GM19238 (cell line): Measurements from ENCODE around the gene PTMA.
"Not testable (repeated sequence)": the region's sequence is repeated elsewhere in the genome, so short reads cannot be mapped to it uniquely, and the experiment has no call there.

Experiments
- DNase-seq: peaks from one replicate; pipeline ENCODE4 v3.0.0; 2011; ENCODE audit warnings: low spot score; ENCODE audit not compliant: insufficient read length

The PTMA gene

DNA sequence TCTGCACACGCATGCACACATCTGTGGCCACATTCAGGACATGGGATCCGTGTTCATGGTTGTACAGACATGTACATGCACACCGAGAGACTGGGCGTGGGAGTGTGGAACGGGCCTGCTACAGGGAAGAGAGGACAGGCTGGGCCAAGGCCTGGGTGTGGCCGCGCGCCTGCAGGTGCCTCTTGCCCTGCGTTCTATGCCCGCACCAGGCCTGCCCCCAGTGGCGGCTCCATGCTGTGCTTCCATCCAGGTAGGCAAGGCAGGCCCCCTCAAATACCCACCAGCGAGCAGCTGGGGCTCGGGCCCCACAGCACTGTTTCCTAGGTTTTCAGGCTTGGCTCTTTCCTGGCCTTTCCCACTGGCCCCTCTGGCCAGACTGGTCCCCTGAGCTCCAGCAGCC, 15.5 kb upstream of the PTMA start:
- DNase-seq, result no peak

DNA sequence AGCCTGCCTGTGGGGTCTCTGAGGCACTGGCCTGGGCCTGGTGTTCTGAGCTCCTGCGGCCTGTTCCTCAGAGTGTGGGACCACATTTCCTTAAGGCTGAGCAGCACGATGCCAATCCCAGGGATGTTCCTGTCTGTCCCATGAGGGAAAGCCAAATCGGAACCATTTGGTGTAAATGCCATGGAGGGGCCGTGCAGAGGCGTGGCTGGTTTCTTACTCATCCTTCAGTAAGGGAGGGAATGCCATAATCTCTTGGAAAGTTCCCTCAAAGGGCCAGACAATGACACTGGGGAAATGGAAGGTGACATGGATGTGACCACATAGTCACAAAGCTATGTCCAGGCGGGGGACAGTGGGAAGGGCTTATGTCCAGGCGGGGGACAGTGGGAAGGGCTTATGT, 14.4 kb upstream of the PTMA start:
- DNase-seq, result no peak

DNA sequence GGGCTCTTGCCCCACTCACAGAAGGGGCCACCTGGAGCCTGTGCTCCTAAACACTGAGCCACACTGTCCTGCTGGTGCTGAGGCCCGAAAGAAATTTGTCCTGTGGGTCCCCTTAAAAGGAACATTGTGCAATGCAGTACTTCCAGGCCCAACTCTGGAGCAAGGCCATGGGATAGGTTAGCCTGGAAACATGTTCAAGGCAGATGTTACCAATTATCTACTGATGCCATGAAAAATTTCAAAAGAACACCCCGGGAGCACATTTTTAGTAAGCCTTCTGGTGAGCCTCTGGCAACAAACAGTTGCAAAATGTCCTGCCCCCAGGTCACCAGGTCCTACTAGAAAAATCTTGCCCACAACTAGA, 12.3 kb upstream of the PTMA start:
- no peak for DNase-seq

DNA sequence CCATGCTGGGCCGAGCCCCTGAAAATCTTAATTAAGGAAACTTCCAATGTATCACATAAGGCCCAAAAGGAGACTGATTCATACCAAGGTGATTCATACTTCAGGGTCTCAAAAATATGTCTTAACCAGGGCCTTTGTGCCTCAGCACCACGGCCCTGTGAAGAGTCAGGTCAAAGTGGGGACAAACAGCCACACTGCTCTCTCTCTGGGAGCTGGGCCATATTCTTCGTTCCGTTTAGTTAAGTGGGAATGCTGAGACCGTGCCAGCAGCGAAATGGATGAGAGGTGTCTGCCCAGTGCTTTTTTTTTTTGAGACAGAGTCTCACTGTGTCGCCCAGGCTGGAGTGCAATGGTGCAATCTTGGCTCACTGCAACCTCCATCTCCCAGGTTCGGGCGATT, 9.3 kb upstream of the PTMA start:
- no peak for DNase-seq

DNA sequence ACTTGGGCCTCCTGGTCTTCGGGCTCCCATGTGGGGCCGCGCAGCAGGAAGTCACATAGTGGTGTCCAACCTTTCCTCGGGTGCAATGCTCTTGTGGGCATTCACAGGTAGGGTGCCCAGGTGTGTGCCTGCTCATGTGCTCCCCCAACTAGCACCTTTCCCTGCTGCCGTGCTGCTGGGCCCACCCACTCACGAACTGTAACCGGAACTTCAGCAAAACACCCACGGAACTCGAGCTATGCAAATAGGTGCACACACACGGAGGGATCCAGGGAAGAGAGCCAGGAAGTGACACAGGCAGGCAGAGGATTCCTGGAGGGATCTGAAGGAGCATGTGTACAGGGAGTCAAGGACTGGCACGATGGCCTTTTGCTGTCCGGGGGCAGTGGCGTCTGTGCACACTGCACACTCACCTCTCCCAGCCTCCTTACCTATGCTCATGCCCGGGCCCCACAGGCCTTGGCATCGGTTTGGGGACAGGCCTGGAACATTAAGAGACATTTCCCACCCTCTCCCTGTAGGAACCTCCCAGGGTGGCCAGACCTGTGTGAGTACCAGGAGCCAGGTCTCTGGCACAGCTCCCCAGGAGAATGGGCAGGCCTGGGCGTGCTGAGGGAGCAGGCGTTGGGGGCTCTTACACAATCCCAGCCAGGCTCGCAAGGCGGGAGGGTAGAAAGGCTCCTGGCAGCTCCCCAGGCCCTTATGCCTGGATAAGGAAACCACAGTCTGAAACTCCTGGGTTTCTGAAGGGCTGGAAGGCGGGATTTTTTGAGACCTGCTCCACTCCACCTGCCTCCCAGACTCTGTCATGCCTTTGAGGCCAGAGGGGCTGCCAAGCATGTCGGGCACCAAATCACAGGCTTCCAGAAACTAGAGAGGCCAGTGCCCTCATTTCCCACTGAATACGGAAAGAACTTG, 6.6 kb upstream of the PTMA start:
- DNase-seq, result no peak

DNA sequence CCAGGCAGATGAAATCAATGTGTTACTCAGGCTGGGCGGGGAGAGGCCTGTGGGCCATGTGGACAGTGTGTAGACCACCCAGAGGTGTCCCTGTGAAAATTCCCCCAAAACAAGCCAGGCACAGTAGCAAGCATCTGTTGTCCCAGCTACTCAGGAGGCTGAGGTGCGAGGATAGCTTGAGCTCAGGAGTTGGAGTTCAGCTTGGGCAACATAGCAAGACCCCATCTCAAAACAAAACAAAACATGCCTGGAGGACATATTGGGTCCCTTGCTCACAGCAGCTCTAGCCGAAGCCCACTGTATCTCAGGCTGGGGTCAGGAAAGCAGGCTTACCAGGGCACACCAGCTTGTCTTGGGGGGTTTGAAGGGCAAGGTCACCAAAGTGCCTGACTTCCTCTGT, 4.3 kb upstream of the PTMA start:
- no peak for DNase-seq

DNA sequence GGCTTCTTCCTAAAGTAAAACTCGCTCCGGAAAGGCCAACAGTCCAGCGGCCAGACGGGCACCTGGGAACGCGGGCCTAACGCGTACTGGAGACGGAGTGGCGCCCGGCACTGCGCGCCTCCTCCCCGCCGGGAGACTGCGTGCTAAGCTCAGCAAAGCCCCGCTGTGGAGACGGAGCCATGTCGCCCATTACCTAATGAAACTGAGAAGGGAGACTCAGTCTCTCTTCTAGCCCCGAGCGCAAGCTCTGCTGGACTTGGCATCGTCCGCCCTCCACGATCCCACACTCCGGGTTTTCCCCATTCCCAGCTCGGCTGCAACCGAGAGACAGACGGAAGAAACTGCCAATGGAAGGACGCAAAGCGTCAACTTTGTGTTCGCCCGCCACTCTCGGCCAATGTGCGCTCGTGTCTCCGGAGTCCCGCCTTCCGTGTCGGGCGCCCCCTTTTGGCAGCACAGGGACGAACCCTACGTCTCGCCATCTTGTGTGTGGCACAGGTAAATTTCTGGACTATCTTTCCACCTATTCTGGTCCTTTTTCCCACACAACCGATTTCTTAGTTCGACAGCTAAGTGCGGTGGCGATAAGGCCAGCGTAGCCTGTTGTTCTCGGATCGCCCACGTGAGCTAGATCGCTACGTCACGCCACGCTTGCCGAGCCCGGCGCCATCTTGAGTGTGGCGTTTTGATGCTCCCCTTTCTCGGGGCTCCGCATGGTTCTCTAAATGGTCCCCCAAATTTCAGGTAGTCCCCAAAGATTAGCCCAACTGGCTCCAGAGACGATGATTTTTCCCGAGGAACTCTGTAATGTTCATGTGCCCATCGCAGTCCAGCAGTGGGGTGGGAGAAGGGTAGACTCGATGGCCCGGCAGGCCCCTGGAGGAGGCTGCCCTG, 1.3 kb upstream of the PTMA start:
- peak; percentile 93 for DNase-seq

DNA sequence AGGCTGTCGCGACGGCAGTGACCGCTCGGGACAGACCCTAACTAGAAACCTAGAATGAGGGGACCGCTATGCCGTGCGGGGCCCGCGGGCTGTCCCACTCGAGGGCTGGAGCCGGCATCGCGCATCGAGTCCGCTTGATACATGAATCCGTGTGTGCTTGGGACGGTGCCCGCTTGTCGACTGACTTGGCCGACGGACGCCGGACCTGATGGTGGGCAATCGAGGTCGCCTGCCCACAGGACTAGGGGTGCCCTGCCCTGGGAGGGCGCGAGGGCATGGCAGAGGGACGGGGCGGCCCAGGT, 749 bp upstream of the PTMA start:
- no peak for DNase-seq

DNA sequence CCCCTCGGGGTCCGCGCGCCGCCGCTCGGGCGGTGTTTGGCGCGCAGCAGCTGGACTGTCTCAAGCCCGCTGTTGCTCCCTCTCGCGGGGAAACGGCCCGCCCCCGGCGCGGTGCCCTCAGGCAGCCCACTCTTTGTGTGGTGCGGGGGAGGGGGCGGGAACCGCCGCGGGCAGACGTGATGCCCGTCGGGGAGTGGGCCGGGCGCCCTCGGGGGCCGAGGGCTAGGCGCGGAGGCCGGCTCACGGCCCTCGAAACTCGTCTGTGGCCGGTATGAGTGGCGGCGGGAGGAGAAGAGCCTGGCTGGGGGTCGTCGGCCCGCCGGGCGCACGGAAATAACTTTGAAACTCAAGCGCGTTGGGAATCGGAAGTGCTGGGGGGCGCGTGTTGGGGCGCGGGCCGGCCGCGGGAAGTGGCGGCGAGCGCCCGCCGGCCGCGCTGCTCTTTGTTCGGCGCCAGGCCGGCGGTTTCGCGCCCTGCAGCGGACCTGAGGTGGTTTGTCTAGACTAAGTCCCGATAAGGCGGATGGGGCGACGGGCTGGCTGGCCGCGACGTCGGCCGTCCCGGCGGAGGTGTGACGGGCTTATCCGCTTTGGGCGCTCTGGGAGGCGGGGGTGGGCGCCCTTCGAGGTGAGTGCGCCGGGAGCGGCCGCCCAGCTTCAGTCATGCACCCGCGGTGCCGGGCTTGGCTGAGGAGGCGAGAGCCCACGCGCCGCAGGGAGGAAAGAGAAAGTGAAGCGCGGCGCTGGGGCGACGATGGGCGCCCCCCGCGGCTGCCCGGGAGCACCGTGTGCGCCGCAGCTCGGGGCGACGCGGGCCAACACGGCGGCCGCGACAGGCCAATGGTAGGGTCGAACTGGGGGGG, 679 bp downstream of the PTMA start:
- DNase-seq, result no peak

DNA sequence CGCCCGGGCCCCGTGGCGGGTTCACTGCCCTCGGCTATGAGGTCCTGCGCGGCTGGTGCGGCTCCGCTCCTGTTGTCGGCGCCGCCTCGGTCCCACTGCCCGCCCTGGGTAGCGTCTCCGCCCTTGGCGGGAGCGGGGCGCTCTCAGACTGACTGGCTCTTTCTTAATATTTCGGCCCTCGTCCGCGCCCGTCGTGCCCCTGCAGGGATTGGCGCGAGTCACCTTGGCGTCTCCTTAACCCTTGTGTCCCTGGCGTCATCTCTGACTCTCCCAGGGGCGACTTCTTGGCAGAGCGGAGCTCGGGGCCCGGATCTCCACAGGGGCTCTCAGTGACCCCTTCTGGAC, 1.3 kb downstream of the PTMA start:
- no peak for DNase-seq

DNA sequence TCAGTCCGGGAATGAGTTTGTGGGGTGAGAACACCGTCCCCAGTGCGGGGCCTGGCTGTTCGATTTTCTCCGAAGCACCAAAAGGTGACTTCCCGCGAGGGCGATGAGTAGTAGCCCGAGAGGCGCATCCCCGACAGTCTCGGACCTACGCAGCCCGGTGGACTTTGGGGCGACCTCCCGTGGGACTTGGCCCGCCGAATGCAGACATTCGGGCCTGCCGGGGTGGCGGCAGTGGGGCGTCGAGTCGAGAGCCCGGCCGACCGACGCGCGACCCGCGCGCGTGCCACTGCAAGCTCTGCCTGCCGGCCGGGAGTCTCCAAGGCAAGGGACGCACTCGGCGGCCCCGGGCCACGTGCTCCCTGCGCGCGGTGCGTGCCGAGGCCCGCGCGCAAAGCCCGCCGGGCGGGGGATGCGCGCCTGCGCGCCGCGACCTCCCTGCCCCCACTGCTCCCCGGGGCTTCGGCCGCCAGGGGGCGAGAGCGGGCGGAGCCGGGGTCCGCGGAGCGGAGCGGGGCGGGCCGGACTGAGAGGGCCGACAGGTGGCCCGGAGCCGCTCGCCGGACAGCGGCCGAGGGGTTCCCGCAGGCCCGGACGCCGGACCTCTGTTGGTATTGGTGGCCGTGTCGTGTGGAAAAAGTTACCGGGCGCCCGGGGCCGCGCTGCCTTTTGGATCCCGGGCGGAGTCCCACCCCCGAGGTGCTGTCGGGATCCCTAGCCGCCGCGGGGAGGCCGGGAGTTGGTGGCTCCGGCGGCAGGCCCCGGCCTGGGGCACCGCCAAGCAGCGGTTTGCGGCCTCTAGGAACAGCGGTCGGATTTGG, 1.9 kb downstream of the PTMA start:
- peak; percentile 81 for DNase-seq

DNA sequence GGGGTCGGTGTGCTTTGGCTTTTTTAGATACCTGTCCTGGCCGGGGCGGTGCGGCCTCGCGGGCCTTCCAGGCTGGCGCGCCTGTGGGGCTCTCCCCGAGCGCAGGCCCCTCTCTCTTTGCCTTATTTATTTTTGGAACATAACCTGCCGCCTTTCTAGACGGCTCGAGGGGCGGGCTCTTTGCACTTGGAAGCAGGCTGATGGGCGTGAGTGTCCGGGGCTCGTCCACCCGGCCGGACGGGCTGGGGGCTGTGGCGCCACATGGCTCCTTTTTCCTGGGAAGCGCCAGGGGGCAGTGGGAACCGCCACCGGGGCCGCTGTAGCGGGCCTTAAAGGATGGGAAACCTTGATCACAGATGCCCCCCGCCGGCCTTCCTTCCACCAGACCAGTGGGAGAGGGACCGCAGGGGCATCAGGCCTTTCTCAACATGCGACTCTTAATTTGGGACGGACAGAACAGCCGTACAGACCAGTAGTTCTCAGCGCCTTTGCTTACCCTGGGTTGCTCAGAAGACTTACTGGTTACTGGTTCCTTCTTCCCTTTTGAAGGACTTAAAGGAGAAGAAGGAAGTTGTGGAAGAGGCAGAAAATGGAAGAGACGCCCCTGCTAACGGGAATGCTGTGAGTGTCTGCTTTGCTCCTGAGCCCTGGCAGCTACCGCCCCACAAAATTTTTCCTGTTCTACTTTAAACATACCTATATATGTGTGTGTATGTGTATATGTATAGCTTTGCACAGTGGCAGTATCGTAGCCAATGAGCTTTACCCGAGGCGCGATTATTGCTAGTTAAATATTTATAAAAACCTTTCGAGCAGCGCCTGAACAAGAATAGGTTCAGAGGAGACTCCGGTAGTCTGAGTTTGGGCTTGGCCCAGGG, 2.7 kb downstream of the PTMA start:
- no peak for DNase-seq

DNA sequence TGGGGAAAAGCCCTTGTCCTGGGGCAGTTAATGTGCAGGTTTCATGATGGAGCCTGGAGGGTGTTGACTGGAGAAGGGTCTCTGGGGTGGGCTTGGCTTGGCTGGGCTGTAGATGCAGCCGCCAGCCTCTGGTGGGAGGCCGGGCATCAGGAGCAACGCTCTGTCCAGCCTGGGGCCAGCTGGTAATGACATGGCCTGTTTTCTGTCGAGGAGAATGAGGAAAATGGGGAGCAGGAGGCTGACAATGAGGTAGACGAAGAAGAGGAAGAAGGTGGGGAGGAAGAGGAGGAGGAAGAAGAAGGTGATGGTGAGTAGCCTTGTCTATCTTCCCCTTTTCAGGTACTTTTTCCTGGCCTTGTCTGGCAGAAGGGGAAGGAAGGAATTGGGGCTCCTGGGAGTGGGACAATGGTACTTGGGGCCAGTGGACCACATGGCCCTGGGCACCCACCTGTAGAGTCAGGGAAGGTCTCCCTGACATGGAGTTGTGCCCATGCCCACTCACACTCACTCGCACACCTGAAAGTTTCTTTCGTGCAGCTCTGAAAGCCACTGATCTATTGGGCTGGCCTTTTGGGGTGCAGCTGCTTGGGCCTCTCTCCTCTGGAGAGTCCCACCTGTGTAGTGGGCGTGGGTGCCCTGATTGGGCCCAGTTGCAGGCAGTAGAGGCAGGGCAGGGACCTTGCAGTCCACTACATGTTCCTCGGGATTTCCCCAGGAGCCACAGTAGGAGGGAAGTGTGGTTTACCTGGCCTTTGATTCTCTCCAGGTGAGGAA, 3.5 kb downstream of the PTMA start:
- DNase-seq, result no peak

DNA sequence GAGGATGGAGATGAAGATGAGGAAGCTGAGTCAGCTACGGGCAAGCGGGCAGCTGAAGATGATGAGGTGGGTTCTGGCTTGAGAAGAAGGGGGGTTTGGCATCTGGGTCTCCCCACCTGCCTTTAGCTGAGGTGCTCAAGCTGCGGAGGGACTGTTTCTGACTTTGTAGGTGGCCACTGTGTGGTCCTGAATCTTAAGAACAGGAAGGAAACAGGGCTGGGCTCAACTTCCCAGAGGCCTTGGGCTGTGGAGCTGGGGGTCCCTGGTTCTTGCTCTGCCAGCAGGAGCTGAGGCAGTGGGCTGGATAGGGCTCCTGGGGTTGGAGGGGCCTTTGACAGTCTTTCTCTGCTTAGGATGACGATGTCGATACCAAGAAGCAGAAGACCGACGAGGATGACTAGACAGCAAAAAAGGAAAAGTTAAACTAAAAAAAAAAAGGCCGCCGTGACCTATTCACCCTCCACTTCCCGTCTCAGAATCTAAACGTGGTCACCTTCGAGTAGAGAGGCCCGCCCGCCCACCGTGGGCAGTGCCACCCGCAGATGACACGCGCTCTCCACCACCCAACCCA, 4.2 kb downstream of the PTMA start:
- DNase-seq, result not testable (repeated sequence)

DNA sequence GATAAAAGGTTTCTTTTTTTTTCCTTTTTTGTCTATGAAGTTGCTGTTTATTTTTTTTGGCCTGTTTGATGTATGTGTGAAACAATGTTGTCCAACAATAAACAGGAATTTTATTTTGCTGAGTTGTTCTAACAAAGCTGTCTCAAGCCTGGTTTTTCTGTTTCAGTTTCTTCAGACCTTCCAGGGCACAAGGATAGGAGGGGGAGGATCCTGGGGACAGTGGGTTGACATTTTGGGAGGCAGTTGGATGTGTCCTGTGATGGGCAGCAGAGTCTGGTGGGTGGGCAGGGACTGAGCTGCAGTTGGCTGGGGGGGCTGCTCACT, 5.0 kb downstream of the PTMA start:
- DNase-seq, result not testable (repeated sequence)

DNA sequence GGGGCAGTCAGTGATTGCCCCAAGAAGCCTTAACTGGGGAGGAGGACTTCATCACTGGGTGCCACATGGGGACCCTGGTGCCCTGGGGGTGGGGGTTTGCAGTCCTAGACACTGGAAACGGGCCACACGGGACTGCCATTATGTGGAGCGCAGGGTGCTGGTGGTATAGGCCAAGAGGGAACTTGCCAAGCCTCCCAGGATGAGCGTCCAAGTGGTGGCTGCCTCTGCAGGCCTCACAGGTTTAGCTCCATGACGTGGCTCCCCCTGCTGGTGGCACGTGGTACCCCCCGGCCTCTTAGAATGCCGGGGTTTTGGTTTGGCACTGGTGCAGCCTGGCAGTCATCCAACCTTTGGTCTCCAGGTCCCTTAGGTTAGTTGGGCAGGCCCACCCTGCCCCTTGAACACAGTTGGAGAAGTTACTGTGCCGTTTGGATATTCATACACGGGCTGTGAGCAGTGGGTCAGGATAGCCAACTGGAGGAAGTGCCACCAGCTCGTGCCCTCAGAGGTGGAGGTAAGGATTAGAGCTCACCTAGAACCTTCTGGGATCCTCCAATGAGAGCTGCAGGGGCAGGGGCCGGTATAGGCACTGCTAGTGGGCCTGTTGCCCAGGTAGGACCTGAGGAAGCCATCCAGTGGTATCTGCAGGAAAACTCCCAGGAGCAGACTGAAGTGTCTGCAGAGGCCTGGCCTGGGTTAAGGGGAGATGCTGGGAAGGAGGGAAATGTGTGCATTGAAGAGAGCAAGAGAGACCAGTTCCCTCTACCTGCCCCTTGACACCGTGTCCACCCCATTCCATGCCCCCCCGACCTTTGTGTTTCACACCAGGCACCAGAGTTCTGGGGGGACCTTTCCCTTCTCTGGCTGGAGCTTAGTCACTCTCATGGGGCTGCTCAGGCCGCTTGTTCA, 5.7 kb downstream of the PTMA start:
- peak; percentile 65 for DNase-seq

DNA sequence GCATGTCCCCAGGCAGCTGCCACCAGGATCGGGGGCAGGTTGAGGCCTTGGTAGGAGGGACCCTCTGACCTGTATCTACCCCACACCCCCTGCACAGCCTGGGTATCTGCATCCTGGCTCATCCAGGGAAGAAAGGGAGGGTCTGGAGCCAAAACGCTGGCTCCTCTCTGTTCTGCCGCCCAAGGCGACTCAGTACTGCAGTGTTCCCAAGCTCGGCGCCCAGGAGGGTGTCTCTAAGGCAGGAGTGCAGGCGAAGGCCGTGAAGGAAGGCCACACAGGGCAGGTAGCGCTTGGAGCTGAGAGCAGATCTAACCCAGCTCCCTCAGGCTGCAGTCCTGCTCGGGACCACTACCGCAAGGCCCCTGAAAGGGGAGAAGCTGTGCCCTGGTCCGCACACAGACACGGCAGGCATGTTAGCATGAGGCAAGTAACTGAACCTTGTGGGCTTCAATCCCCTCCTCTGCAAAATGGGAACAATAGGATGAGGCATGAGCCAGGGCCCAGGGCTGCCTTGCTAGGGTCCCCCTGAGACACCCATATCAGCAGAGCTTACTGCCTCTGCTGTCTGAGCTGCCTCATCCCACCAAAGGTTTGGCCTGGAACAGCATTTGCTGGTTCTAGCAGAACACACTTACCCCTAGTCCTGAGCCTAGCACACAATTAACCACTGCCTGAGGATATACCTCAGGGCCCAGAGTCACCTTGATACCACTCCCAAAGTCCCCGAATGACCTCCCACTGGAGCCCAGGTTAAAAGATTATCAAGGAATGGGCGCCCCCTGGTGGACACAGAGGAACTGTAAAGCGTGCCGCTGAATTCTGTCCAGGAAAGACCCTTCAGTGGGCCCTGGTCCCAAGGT, 6.5 kb downstream of the PTMA start:
- no peak for DNase-seq
